SK-N-SH treated with all-trans-retinoic acid at 6 μM for 48 hours (cell line): Measurements from ENCODE around the gene SPATA12.
A peak's percentile ranks its signal among the peaks of the same experiment; 100 is the strongest.

Experiments
- ATAC-seq: fragments of 200-7000 bp; cut with Tn5 transposase; 3 replicates; pipeline ENCODE4 v1.9.1; 2020; ENCODE audit warnings: mild to moderate bottlenecking, moderate library complexity
- ARNTL ChIP-seq: fragments of 450-650 bp; formaldehyde crosslinking; IDR thresholded peaks from 2 replicates; pipeline ENCODE4 v1.5.0; 2020; ENCODE audit warnings: low read depth, mild to moderate bottlenecking, moderate library complexity, borderline replicate concordance
- GLIS3 ChIP-seq: fragments of 250-450 bp; sonication (Bioruptor Pico); IDR thresholded peaks from 2 replicates; pipeline ENCODE4 v1.5.0; 2020; ENCODE audit warnings: mild to moderate bottlenecking, moderate library complexity
- ISL1 ChIP-seq: fragments of 250-450 bp; sonication (Bioruptor Pico); IDR thresholded peaks from 2 replicates; pipeline ENCODE4 v2.1.2; 2022; ENCODE audit warnings: mild to moderate bottlenecking, moderate library complexity
- OSR1 ChIP-seq: fragments of 250-450 bp; sonication (Bioruptor Pico); IDR thresholded peaks from 2 replicates; pipeline ENCODE4 v1.8.0; 2022; ENCODE audit warnings: moderate library complexity, mild to moderate bottlenecking, inconsistent platforms
- PPARA ChIP-seq: fragments of 250-450 bp; sonication (Bioruptor Pico); IDR thresholded peaks from 2 replicates; pipeline ENCODE4 v1.5.0; 2020; ENCODE audit warnings: mild to moderate bottlenecking, borderline replicate concordance
- RARB ChIP-seq: fragments of 250-450 bp; sonication (Bioruptor Pico); IDR thresholded peaks from 2 replicates; pipeline ENCODE4 v1.8.0; 2021; ENCODE audit warnings: mild to moderate bottlenecking, moderate library complexity
- SNAI2 ChIP-seq: fragments of 250-450 bp; sonication (Bioruptor Pico); IDR thresholded peaks from 2 replicates; pipeline ENCODE4 v1.5.0; 2020; ENCODE audit warnings: mild to moderate bottlenecking, moderate library complexity
- TCF4 ChIP-seq: fragments of 250-450 bp; sonication (Bioruptor Pico); IDR thresholded peaks from 2 replicates; pipeline ENCODE4 v1.8.0; 2021; ENCODE audit warnings: mild to moderate bottlenecking, moderate library complexity, borderline replicate concordance
- TOX ChIP-seq: fragments of 250-450 bp; sonication (Bioruptor Pico); IDR thresholded peaks from 2 replicates; pipeline ENCODE4 v1.8.0; 2021; ENCODE audit warnings: mild to moderate bottlenecking, moderate library complexity, borderline replicate concordance
- ZC3H10 ChIP-seq: fragments of 250-450 bp; sonication (Bioruptor Pico); IDR thresholded peaks from 2 replicates; pipeline ENCODE4 v1.5.1; 2021; ENCODE audit warnings: mild to moderate bottlenecking, moderate library complexity
- ZFP3 ChIP-seq: fragments of 250-450 bp; sonication (Bioruptor Pico); IDR thresholded peaks from 2 replicates; pipeline ENCODE4 v1.5.0; 2020; ENCODE audit warnings: mild to moderate bottlenecking, moderate library complexity
- ZNF565 ChIP-seq: fragments of 450-650 bp; formaldehyde crosslinking; conservative IDR thresholded peaks from 2 replicates; pipeline ENCODE4 v1.5.0; 2020; ENCODE audit warnings: low read depth, mild to moderate bottlenecking, moderate library complexity
- ZNF70 ChIP-seq: fragments of 450-650 bp; formaldehyde crosslinking; IDR thresholded peaks from 2 replicates; pipeline ENCODE4 v1.5.0; 2020; ENCODE audit warnings: mild to moderate bottlenecking, moderate library complexity
- ZNF8 ChIP-seq: fragments of 450-650 bp; formaldehyde crosslinking; IDR thresholded peaks from 2 replicates; pipeline ENCODE4 v1.5.0; 2020; ENCODE audit warnings: mild to moderate bottlenecking, moderate library complexity
- TF ChIP-seq, protein P1 (sequence below): fragments of 250-450 bp; sonication (Bioruptor Pico); IDR thresholded peaks from 2 replicates; pipeline ENCODE4 v1.5.1; 2020; ENCODE audit warnings: low read depth, mild to moderate bottlenecking, moderate library complexity
- TF ChIP-seq, protein P2 (sequence below): fragments of 250-450 bp; sonication (Bioruptor Pico); IDR thresholded peaks from 2 replicates; pipeline ENCODE4 v1.5.1; 2021; ENCODE audit warnings: mild to moderate bottlenecking, moderate library complexity
- TF ChIP-seq, protein P3 (sequence below): fragments of 250-450 bp; sonication (Bioruptor Pico); IDR thresholded peaks from 2 replicates; pipeline ENCODE4 v1.5.0; 2020; ENCODE audit warnings: mild to moderate bottlenecking, moderate library complexity
- TF ChIP-seq, protein P4 (sequence below): fragments of 250-450 bp; sonication (Bioruptor Pico); IDR thresholded peaks from 2 replicates; pipeline ENCODE4 v1.8.0; 2020; ENCODE audit warnings: mild to moderate bottlenecking, moderate library complexity, borderline replicate concordance

SPATA12 gene

DNA sequence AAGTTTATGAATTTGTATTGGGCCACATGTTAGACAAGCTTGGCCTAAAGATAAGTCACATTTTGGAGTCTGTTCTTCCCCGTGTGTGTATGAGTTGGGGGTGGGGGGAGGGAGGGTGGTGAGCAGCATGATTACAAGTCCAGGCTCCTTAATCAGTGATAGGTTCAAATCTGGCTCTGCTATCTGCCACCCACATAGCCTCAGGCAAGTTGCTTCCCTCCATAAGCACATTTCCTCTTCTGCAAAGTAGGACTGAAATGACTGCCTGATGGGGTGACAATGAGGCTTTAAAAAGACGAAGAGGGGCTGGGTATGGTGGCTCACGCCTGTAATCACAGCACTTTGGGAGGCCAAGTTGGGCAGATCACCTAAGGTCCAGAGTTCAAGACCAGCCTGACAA lies 1.1 kb upstream of the SPATA12 start:
- TF ChIP-seq ARNTL (no peak), RARB (CRISPR knock-in tag) (no peak), ZC3H10 (CRISPR knock-in tag) (no peak), GLIS3 (no peak), PPARA (CRISPR knock-in tag) (no peak), TOX (CRISPR knock-in tag) (no peak), SNAI2 (CRISPR knock-in tag) (no peak), ZNF8 (no peak), OSR1 (CRISPR knock-in tag) (no peak), TCF4 (no peak), ZNF565 (CRISPR knock-in tag) (no peak)
- TF ChIP-seq, protein P1, sequence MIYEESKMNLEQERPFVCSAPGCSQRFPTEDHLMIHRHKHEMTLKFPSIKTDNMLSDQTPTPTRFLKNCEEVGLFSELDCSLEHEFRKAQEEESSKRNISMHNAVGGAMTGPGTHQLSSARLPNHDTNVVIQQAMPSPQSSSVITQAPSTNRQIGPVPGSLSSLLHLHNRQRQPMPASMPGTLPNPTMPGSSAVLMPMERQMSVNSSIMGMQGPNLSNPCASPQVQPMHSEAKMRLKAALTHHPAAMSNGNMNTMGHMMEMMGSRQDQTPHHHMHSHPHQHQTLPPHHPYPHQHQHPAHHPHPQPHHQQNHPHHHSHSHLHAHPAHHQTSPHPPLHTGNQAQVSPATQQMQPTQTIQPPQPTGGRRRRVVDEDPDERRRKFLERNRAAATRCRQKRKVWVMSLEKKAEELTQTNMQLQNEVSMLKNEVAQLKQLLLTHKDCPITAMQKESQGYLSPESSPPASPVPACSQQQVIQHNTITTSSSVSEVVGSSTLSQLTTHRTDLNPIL, result no peak
- ATAC-seq, result no peak

DNA sequence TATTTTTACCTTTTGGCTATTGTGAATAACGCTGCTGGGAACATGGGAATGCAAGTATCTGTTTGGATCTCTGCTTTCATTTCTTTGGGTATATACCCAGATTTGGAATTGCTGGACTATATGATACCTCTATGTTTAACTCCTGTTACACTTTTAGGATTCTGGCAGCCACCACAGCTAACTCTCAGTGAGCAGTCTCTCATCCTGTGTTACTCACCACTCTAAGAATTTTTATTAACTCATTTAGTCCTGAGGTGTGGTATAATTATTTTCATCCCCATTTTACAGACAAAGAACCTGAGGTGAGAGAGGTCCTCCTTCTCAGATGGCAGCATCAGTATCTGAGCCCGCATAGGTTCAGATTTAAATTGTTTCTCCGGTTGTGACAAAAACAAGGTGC lies 1.1 kb downstream of the SPATA12 start:
- TF ChIP-seq ARNTL, result no peak
- TF ChIP-seq, protein P2, sequence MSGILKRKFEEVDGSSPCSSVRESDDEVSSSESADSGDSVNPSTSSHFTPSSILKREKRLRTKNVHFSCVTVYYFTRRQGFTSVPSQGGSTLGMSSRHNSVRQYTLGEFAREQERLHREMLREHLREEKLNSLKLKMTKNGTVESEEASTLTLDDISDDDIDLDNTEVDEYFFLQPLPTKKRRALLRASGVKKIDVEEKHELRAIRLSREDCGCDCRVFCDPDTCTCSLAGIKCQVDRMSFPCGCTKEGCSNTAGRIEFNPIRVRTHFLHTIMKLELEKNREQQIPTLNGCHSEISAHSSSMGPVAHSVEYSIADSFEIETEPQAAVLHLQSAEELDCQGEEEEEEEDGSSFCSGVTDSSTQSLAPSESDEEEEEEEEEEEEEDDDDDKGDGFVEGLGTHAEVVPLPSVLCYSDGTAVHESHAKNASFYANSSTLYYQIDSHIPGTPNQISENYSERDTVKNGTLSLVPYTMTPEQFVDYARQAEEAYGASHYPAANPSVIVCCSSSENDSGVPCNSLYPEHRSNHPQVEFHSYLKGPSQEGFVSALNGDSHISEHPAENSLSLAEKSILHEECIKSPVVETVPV (CRISPR knock-in tag), result no peak
- no peak for TF ChIP-seq ZC3H10 (CRISPR knock-in tag)
- TF ChIP-seq ZNF70, result no peak
- no peak for TF ChIP-seq ZFP3
- TF ChIP-seq, protein P3, sequence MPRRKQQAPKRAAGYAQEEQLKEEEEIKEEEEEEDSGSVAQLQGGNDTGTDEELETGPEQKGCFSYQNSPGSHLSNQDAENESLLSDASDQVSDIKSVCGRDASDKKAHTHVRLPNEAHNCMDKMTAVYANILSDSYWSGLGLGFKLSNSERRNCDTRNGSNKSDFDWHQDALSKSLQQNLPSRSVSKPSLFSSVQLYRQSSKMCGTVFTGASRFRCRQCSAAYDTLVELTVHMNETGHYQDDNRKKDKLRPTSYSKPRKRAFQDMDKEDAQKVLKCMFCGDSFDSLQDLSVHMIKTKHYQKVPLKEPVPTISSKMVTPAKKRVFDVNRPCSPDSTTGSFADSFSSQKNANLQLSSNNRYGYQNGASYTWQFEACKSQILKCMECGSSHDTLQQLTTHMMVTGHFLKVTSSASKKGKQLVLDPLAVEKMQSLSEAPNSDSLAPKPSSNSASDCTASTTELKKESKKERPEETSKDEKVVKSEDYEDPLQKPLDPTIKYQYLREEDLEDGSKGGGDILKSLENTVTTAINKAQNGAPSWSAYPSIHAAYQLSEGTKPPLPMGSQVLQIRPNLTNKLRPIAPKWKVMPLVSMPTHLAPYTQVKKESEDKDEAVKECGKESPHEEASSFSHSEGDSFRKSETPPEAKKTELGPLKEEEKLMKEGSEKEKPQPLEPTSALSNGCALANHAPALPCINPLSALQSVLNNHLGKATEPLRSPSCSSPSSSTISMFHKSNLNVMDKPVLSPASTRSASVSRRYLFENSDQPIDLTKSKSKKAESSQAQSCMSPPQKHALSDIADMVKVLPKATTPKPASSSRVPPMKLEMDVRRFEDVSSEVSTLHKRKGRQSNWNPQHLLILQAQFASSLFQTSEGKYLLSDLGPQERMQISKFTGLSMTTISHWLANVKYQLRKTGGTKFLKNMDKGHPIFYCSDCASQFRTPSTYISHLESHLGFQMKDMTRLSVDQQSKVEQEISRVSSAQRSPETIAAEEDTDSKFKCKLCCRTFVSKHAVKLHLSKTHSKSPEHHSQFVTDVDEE, result no peak
- TF ChIP-seq PPARA (CRISPR knock-in tag), result no peak
- TF ChIP-seq RARB (CRISPR knock-in tag), result no peak
- TF ChIP-seq OSR1 (CRISPR knock-in tag), result no peak
- TF ChIP-seq, protein P1, result no peak
- TF ChIP-seq, protein P4, sequence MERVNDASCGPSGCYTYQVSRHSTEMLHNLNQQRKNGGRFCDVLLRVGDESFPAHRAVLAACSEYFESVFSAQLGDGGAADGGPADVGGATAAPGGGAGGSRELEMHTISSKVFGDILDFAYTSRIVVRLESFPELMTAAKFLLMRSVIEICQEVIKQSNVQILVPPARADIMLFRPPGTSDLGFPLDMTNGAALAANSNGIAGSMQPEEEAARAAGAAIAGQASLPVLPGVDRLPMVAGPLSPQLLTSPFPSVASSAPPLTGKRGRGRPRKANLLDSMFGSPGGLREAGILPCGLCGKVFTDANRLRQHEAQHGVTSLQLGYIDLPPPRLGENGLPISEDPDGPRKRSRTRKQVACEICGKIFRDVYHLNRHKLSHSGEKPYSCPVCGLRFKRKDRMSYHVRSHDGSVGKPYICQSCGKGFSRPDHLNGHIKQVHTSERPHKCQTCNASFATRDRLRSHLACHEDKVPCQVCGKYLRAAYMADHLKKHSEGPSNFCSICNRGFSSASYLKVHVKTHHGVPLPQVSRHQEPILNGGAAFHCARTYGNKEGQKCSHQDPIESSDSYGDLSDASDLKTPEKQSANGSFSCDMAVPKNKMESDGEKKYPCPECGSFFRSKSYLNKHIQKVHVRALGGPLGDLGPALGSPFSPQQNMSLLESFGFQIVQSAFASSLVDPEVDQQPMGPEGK, result no peak
- TF ChIP-seq, all 23 proteins: peak for 0
- ATAC-seq, result no peak

DNA sequence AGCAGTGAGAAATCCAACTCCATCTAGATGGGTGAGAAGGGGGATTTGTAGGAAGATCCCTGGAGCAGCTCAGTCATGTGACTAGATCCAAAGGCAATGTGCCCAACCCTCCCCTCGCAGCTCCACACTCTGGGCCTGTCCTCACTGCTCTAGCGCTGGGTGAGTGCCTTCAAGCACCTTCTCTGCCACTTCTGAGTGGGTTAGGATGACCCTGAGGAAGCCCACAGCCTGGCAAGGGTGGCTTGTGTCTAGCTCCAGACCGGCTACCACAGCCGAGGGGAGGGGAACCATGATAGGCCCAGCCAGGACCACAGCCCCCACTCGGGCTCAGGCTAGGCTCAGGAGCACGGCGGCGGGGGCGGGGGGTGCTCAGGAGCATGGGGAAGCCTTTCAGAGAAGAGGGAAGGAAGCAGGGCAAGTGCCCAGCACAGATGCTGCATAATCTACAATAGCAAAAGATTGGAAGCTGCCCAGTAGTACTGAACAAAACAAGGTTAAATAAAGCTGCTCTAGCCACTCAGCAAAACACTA lies 1.7 kb downstream of the SPATA12 start:
- peak; percentile 26 for ATAC-seq
- TF ChIP-seq TCF4 (no peak), OSR1 (CRISPR knock-in tag) (no peak), ISL1 (CRISPR knock-in tag) (no peak), ZNF565 (CRISPR knock-in tag) (no peak), ZC3H10 (CRISPR knock-in tag) (no peak), ZFP3 (no peak), ARNTL (no peak)
- TF ChIP-seq, protein P4, result no peak
- TF ChIP-seq, protein P3, result no peak
- TF ChIP-seq, protein P1, result no peak
- TF ChIP-seq, protein P2 (CRISPR knock-in tag), result no peak
